Motor neuron (in vitro differentiated cells): Measurements from ENCODE around the gene NAT14. TPM values are rescaled to one million over a fixed set of nuclear protein-coding genes. Genes with fewer than 3 reads are reported as not detected.

Experiments
- ATAC-seq, 8 experiments: fragments of 200-7000 bp; cut with Tn5 transposase; replicated peaks in 6 of 8; 2 replicates each; pipeline ENCODE4 v1.8.0; 2021; ENCODE audit warnings: mild to moderate bottlenecking in 8 of 8, moderate library complexity in 8 of 8
- H3K27ac ChIP-seq, 2 donors: fragments of 250-450 bp; sonication (Bioruptor Pico); 2 replicates each; pipeline ENCODE4 v1.9.0; 2021; ENCODE audit warnings: antibody characterized with exemption in 2 of 2, mild to moderate bottlenecking in 2 of 2, moderate library complexity in 1 of 2
- H3K4me1 ChIP-seq, 2 donors: fragments of 250-450 bp; sonication (Bioruptor Pico); replicated peaks in 1 of 2; 2 replicates each; pipeline ENCODE4 v1.6.1; 2021; ENCODE audit warnings: antibody characterized with exemption in 2 of 2, mild to moderate bottlenecking in 2 of 2, moderate library complexity in 1 of 2
- H3K4me3 ChIP-seq, 5 donors: fragments of 250-450 bp; sonication (Bioruptor Pico); 2 replicates each; pipeline ENCODE4 v1.9.0; 2021; ENCODE audit warnings: antibody characterized with exemption in 5 of 5, mild to moderate bottlenecking in 5 of 5, moderate library complexity in 4 of 5
- WGBS, 10 experiments: fragments of 450-650 bp; shearing (Covaris generic); methylation state at CpG; one replicate each; pipeline ENCODE4 v1.0.0; 2022; 5-methylcytosine and 5-hydroxymethylcytosine counted together
- in situ Hi-C, 9 experiments: fragments of 400-800 bp; cut with MboI; loops; one replicate each; pipeline ENCODE4 v1.15.0; 2021; ENCODE audit warnings: low sequenced_read_pairs in 9 of 9, low pct_unique_long_range_greater_than_20kb in 2 of 9; ENCODE audit not compliant: unreplicated experiment in 9 of 9
- total RNA-seq, 8 experiments: library from RNA; unstranded; fragments of 300-600 nt; gene quantifications; 2 replicates each; pipeline versions ENCODE4 v1.2.3 to v1.2.4, GENCODE V29; 2022

Gene NAT14
- 10 to 100 TPM; 10.9 to 62.6 (median 48.2) TPM for total RNA-seq

- H3K4me3 ChIP-seq = peak within 1 kb of the TSS; percentile 74 to 91 (median 77)
- peaks cover 46 to 53% of the 10 kb centered on the region in 2 donors for H3K4me1 ChIP-seq
- in situ Hi-C loops = loop anchor here in 1 of 9 experiments (25.0 kb wide), 1 partner anchor 348 kb away; the partner anchor contains the start of gene TNNT1
- peak within 1 kb of the TSS; percentile 86 to 91 for H3K27ac ChIP-seq
- WGBS, 10 experiments = 0 to 30% methylated on average over 2 of the region's 78 CpGs; no CpG with 5 or more reads in 8 of the 10 experiments
- ATAC-seq = peak; percentile 54 to 82 (median 63)
Measured at GRCh38 chr19:55484593-55485438, at the start of gene NAT14. NAT14 (plus strand) TSS chr19:55485188; CDS start chr19:55485709, 521 bp downstream.

GRCh38 chr19:55436847-55437246, 48.1 kb upstream of the NAT14 start:
- WGBS, 10 experiments = 17 to 81% (median 36%) methylated on average over 2 to 8 of the region's 8 CpGs; no CpG with 5 or more reads in 3 of the 10 experiments
- H3K4me1 ChIP-seq = peaks cover 11 to 13% of the 10 kb centered on the region in 2 donors
- H3K27ac ChIP-seq = no peak overlapping the region
- no peak overlapping the region for H3K4me3 ChIP-seq
- no peak for ATAC-seq
- in situ Hi-C loops = loop anchor here in 1 of 9 experiments (25.0 kb wide), 1 partner anchor 300 kb away; the partner anchor contains the start of gene TNNT1

- no peak overlapping the region for H3K4me3 ChIP-seq
- H3K27ac ChIP-seq = no peak overlapping the region
- in situ Hi-C loops = loop anchor here in 1 of 9 experiments (25.0 kb wide), 1 partner anchor 300 kb away; the partner anchor contains the start of gene TNNT1
- 3 to 7% (median 6%) methylated on average over 3 to 13 of the region's 17 CpGs; no CpG with 5 or more reads in 7 of the 10 experiments for WGBS, 10 experiments
- peaks cover 17 to 19% of the 10 kb centered on the region in 2 donors for H3K4me1 ChIP-seq
- ATAC-seq = peak; percentile 18 to 91 (median 49)
Measured at GRCh38 chr19:55437410-55437809, 47.6 kb upstream of the NAT14 start.

GRCh38 chr19:55439052-55439451, 45.9 kb upstream of the NAT14 start:
- Histone ChIP-seq H3K4me1 (peaks cover 23 to 32% of the 10 kb centered on the region in 2 donors), H3K27ac (no peak overlapping the region), H3K4me3 (no peak overlapping the region)
- WGBS, 10 experiments = 0 to 70% (median 42%) methylated on average over 1 to 4 of the region's 5 CpGs; no CpG with 5 or more reads in 5 of the 10 experiments
- no peak for ATAC-seq
- in situ Hi-C loops = loop anchor here in 1 of 9 experiments (25.0 kb wide), 1 partner anchor 302 kb away; the partner anchor contains the start of gene TNNT1

GRCh38 chr19:55440411-55441105, 44.4 kb upstream of the NAT14 start:
- peaks cover 33 to 41% of the 10 kb centered on the region in 2 donors for H3K4me1 ChIP-seq
- H3K4me3 ChIP-seq = peak overlapping the region in 4 of 5 donors; percentile 9 to 21 (median 16)

GRCh38 chr19:55441319-55441691, 43.7 kb upstream of the NAT14 start:
- H3K4me1 ChIP-seq = peaks cover 33 to 41% of the 10 kb centered on the region in 2 donors
- ATAC-seq = no peak
- 0 to 50% (median 20%) methylated on average over 1 to 13 of the region's 21 CpGs; no CpG with 5 or more reads in 2 of the 10 experiments for WGBS, 10 experiments
- H3K27ac ChIP-seq = no peak overlapping the region
- H3K4me3 ChIP-seq = no peak overlapping the region
- in situ Hi-C loops = loop anchor here in 1 of 9 experiments (25.0 kb wide), 1 partner anchor 304 kb away; the partner anchor contains the start of gene TNNT1

More at GRCh38 chr19:55440411-55441105, 44.4 kb upstream of the NAT14 start:
- in situ Hi-C loops = loop anchor here in 1 of 9 experiments (25.0 kb wide), 1 partner anchor 303 kb away; the partner anchor contains the start of gene TNNT1
- ATAC-seq = peak in 3 of 8 experiments; percentile 4 to 8 (median 5)
- no peak overlapping the region for H3K27ac ChIP-seq
- 0 to 100% (median 5%) methylated on average over 1 to 10 of the region's 39 CpGs; no CpG with 5 or more reads in 5 of the 10 experiments for WGBS, 10 experiments

- peak in 6 of 8 experiments; percentile 6 to 19 (median 14) for ATAC-seq
- WGBS, 10 experiments = 0 to 30% (median 11%) methylated on average over 1 to 7 of the region's 39 CpGs
- in situ Hi-C loops = loop anchor here in 1 of 9 experiments (25.0 kb wide), 1 partner anchor 305 kb away; the partner anchor contains the start of gene TNNT1
- Histone ChIP-seq H3K4me1 (peaks cover 33 to 41% of the 10 kb centered on the region in 2 donors), H3K4me3 (peak overlapping the region in 4 of 5 donors; percentile 3 to 28 (median 21)), H3K27ac (no peak overlapping the region)
Measured at GRCh38 chr19:55441692-55442321, 43.2 kb upstream of the NAT14 start.

- peaks cover 33 to 41% of the 10 kb centered on the region in 2 donors for H3K4me1 ChIP-seq
- 1% methylated on average over 12 of the region's 72 CpGs; no CpG with 5 or more reads in 9 of the 10 experiments for WGBS, 10 experiments
- H3K27ac ChIP-seq = no peak overlapping the region
- ATAC-seq = peak; percentile 17 to 60 (median 41)
- H3K4me3 ChIP-seq = peak overlapping the region in 4 of 5 donors; percentile 3 to 28 (median 21)
- in situ Hi-C loops = loop anchor here in 1 of 9 experiments (25.0 kb wide), 1 partner anchor 305 kb away; the partner anchor contains the start of gene TNNT1
Measured at GRCh38 chr19:55442372-55442961, 42.5 kb upstream of the NAT14 start.

GRCh38 chr19:55443045-55443823, 41.8 kb upstream of the NAT14 start, which contains the start of gene SHISA7:
SHISA7 (minus strand) TSS chr19:55443300; CDS start chr19:55442863, 437 bp downstream.
- H3K4me3 ChIP-seq = peak within 1 kb of the TSS; percentile 7 to 28 (median 14)
- WGBS, 10 experiments = 0 to 20% (median 2%) methylated on average over 1 to 8 of the region's 43 CpGs; no CpG with 5 or more reads in 3 of the 10 experiments
- in situ Hi-C loops = loop anchor here in 1 of 9 experiments (25.0 kb wide), 1 partner anchor 306 kb away; the partner anchor contains the start of gene TNNT1
- no peak within 1 kb of the TSS for H3K27ac ChIP-seq
- ATAC-seq = peak in 5 of 8 experiments; percentile 26 to 65 (median 62)
- peaks cover 33 to 41% of the 10 kb centered on the region in 2 donors for H3K4me1 ChIP-seq

- in situ Hi-C loops = loop anchor here in 1 of 9 experiments (25.0 kb wide), 1 partner anchor 307 kb away; the partner anchor contains the start of gene TNNT1
- H3K4me3 ChIP-seq = no peak overlapping the region
- no peak for ATAC-seq
- no peak overlapping the region for H3K27ac ChIP-seq
- H3K4me1 ChIP-seq = peaks cover 33 to 41% of the 10 kb centered on the region in 2 donors
- WGBS, 10 experiments = 10 to 69% (median 42%) methylated on average over 2 to 7 of the region's 18 CpGs; no CpG with 5 or more reads in 4 of the 10 experiments
Measured at GRCh38 chr19:55443824-55444480, 41.0 kb upstream of the NAT14 start.
